ENCODE results near the gene ITGA6. TPM values are rescaled to one million over a fixed set of nuclear protein-coding genes. Genes with fewer than 3 reads are reported as not detected.

ITGA6 gene
- total RNA-seq, 1 experiment from 2014 or later = 93.1 TPM

GRCh38 chr2:172449911-172450550 lies 22.6 kb downstream of the ITGA6 start:
- DNase-seq (ENCODE audit: low read depth, low spot score) = no peak

More at GRCh38 chr2:172449911-172450550, 22.6 kb downstream of the ITGA6 start:
- Histone ChIP-seq H3K79me2 (ENCODE audit: insufficient read depth, low read length) (peaks cover 93% of the 10 kb centered on the region), H3K36me3 (ENCODE audit: control insufficient read depth in 1 of 2, insufficient read depth in 2 of 2, low read length in 2 of 2) (0 out of 4 replicates have a peak, but pooled peaks cover 0 to 3% of the 10 kb centered on the region in 2 experiments), H3K4me3 (replicated peaks in 1 of 2; ENCODE audit: low read depth in 1 of 2, low read length in 2 of 2) (peak overlapping the region in 1 of 2 experiments; percentile 4; a peak in 1 of 4 replicates), H3K4me1 (ENCODE audit: control insufficient read depth in 1 of 2, insufficient read depth in 2 of 2, low read length in 2 of 2) (peaks cover 49 to 87% of the 10 kb centered on the region in 2 experiments), H3K9ac (ENCODE audit: low read length) (peak overlapping the region; percentile 30), H3K9me3 (ENCODE audit: control insufficient read depth in 1 of 2, insufficient read depth in 1 of 2, low read depth in 1 of 2, low read length in 2 of 2) (no peaks in the 10 kb centered on the region), H3K4me2 (ENCODE audit: low read length) (peak overlapping the region; percentile 50), H3K27ac (ENCODE audit: low read depth, low read length) (peak overlapping the region; percentile 40; the same call in 1 of the 2 replicates), H3K9me2 (ENCODE audit: insufficient read depth) (no peaks in the 10 kb centered on the region), H4K20me1 (ENCODE audit: insufficient read depth) (no peaks in the 10 kb centered on the region), H3K27me3 (ENCODE audit: insufficient read depth, low read length) (no peaks in the 10 kb centered on the region), H2AFZ (ENCODE audit: low read depth, low read length, poor library complexity, severe bottlenecking) (no peak overlapping the region)
- ChIA-PET CTCF (interaction anchor here (2.5 kb wide), 1 partner anchor 12 kb away, joined by 10 read pairs; no protein-coding TSS in a partner anchor), POLR2A (interaction anchor here (1.3 to 1.5 kb wide), 2 partner anchors 8 to 19 kb away, joined by 3 to 4 read pairs; no protein-coding TSS in a partner anchor), RAD21 (ENCODE audit: low non-redundant PET in 1 of 2, low total read pairs in 2 of 2, uncharacterized antibody in 2 of 2, unreplicated experiment in 2 of 2) (interaction anchor here in 1 of 2 experiments (1.8 kb wide), 1 partner anchor 12 kb away, joined by 5 read pairs; no protein-coding TSS in a partner anchor)
- peak; percentile 24; the same call in 1 of the 2 replicates for TF ChIP-seq JUND (IDR thresholded peaks at IDR 0.05)
- TF ChIP-seq CBX3 (IDR thresholded peaks at IDR 0.05; ENCODE audit: low read depth) = no peak
- TF ChIP-seq POLR2AphosphoS5 (IDR thresholded peaks at IDR 0.05; ENCODE audit: low read depth, low read length) = peak; percentile 33; the same call in 1 of the 2 replicates
- peak; percentile 55 for TF ChIP-seq FOSL1 (IDR thresholded peaks at IDR 0.05; ENCODE audit: low read depth)
- TF ChIP-seq ZFX (IDR thresholded peaks at IDR 0.05) = no peak
- no peak for TF ChIP-seq REST (IDR thresholded peaks at IDR 0.05; ENCODE audit: low read depth)
- TF ChIP-seq ELF1 (IDR thresholded peaks at IDR 0.05; ENCODE audit: borderline replicate concordance, low read depth) = no peak
- TF ChIP-seq MAX (IDR thresholded peaks at IDR 0.05) = peak; percentile 49; the same call in 1 of the 2 replicates
- TF ChIP-seq YY1 (IDR thresholded peaks at IDR 0.05; ENCODE audit: extremely low read depth, insufficient replicate concordance, low read depth, low read length) = no peak
- TF ChIP-seq SIN3A (IDR thresholded peaks at IDR 0.05; ENCODE audit: low read depth) = no peak; the same call in 1 of the 2 replicates
- no peak for TF ChIP-seq POLR2A (IDR thresholded peaks at IDR 0.05; ENCODE audit: borderline replicate concordance, extremely low read depth, insufficient read depth, insufficient read length)
- TF ChIP-seq SP1 (IDR thresholded peaks at IDR 0.05; ENCODE audit: low read depth) = peak; percentile 36
- ATAC-seq = peak; percentile 73
- BruUV-seq (replicated peaks) = no TSS peak
- intact Hi-C loops (cut with micrococcal nuclease) = no loop called here

Measured in HCT116 (cell line).